Stimulated activated CD4-positive, alpha-beta T cell treated with anti-CD3 and anti-CD28 coated beads, TNF-alpha, amount 100 ng/mL, for 4 hours (primary cell): Measurements from ENCODE around the gene ORC2.
"Not testable (repeated sequence)": the region's sequence is repeated elsewhere in the genome, so short reads cannot be mapped to it uniquely, and the experiment has no call there.

Experiments
- DNase-seq, 3 experiments: peaks; one replicate each; pipeline ENCODE4 v3.0.0-alpha.2; 2020; ENCODE audit warnings: low read depth in 3 of 3

Gene ORC2

DNA sequence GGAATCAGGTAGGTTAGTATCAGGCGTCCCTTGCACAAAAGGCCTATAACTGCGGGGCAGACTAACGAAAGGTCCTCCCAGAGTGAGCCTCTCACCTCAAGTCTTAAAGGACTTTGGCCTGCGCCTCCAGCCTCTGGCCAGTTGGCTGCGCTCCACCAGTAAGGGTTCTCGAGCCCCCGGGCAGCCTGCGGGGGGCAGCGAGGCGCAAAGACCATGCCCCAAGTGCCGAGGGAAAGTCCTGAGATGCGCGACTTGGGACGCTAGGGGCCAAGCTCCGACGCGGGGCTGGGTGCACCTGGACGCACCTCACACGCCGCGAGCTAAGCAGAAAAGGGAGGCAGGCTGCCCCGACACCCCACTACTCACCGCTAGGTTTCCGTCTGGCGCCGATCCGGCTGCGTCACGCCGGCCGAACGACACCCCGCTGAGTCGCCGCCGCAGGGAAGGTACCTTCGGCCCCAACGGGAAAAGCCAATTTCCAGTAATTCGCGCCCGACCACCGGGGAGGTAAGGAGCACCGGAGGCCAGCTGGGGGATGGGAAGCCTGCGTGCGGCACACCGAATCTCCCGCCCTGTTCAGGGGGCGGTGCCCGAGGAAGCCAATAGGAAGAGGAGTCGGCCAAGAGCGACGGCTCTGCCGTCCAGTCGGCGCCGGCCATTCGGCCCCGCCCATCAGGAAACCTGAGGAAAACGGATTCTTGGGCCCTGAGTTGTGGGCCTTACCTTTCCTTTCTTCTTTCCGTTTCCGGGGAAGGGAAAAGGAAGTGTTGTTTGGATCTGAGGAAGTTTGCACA, at the start of gene ORC2:
TSS of gene ORC2 (minus strand) at position 537 of the 794 bp plus-strand sequence. CDS start 5,537 bp downstream, outside the sequence.
- DNase-seq, result peak; percentile 83 to 87 (median 86)

DNA sequence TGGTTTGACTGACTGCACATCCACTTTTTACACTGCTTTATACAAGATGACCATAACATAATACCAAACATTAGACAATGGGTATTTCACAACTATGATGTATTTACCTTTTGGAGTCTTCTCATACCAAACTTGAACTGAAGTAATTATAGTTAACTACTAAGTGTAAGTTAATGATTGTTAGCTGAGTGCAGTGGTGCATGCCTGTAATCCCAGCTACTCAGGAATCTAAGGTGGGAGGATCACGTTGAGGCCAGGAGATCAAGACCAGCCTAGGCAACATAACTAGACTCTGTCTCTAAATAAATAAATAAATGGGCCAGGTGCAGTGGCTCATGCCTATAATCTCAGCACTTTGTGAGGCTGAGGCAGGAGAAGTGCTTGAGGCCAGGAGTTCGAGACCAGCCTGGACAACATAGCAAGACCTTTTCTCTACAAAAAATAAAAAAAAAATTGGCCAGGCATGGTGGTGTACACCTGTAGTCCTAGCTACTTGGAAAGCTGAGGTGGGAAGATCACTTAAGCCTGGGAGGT, 44.9 kb upstream of the ORC2 start:
- no peak for DNase-seq

DNA sequence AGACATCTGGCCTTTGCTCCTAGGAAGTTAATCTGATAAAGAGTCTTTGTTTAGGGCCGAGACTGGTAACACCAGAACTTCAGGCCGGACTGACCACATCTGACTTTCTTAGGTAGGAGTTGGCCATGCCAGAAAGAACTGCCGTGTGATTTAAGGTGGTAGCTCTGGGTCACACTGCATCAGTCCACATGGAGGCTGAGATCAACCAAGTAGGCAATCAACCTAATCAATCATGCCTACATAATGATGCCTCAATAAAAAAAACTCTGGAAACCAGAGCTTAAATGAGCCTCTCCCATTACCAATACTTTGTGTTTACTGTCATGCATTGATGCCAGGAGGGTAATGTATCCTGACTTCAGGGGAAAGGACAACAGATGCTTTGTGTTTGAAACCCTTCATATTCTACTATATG, 44.1 kb upstream of the ORC2 start:
- DNase-seq, result no peak

DNA sequence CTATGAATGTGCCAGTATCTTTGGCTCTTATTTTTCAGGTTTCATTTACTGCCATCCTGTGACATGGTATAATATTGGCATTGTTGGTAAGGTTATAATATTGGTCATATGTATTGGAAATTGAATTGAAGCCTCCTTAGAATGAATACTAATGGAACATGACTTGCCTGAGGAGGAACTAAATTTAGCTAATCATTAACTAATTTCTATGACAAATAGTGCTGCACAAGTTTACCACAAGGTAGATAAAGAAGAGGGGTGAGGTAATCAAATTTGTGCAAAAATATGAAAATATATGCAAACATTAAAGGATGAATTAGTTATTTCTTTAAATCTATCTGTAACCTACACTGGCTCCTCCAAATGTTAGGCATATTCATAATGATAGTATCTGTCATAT, 43.2 kb upstream of the ORC2 start:
- DNase-seq, result no peak

DNA sequence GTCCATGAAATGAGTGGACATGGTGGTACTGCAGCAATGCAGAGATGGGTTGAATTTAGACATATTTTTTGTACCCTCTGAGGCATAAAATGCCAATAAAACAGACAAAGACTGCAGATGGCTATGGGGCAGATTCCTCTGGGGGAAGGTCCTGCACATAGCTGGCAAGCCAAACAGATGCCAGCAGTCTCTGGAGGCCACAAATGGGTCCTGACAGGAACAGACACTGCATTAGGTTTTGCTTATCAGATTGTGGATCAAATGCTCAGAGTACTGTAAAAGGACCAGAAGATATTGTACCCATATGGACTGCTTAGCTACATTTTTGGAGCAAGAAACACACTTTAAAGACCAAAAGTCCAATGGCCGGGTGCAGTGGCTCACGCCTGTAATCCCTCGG, 40.9 kb upstream of the ORC2 start:
- DNase-seq, result no peak

GRCh38 chr2:200993097-200993496, 29.6 kb upstream of the ORC2 start:
- no peak for DNase-seq

DNA sequence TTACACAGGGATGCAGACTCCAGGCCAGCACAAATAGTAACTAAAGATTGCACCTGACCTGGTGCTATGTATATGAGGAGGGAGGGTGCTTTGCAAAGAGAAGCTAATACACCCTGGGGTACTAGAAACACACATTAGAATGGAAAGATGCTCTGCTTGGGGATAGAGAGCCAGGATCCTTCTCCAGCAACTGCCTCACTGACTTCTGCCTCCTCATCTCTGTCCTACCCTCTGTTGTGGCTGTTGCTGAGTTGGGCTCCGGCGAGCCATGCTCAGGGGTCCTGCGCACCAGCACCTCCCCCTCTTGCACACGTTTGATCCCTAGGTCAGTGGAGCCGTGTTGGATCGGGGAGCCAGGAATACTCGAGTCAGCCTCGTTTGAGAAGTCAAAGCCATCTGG, 23.7 kb upstream of the ORC2 start:
- DNase-seq, result no peak

DNA sequence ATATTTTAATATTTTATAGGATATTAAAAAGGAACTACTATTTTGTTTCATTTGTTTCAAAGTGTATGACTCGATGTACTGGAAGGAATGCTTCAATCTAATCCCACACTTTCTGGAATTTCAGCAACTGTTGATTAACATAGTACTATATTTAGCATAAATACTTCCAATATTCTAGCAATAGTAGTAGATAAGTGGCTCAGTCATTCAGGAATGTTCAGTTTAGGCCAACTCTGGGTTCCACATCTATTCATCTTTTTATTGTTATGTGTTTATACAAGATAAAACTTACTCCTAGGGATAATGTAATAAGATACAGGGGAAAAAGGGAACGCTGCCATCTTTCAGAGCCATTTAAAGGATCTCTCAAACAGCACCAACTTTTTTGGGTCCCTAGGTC, 22.3 kb upstream of the ORC2 start:
- no peak for DNase-seq

DNA sequence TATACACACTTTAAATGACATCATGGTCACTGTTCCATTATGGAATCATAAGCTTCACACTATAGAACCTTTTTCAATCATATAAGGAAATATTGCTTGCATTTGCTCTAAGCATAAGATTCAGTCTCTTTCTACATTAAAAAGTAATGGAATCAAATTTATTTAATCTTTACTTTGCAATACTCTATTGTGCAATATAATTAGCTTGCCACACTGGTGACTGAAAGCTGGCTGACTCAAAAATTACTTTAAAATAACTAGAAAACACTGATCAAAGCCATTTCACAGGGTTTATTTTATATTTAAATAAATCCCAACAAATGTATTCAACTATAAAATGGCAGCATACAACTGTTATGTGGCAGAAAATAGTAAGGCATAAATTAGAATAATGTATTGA, 13.2 kb upstream of the ORC2 start:
- DNase-seq, result no peak

DNA sequence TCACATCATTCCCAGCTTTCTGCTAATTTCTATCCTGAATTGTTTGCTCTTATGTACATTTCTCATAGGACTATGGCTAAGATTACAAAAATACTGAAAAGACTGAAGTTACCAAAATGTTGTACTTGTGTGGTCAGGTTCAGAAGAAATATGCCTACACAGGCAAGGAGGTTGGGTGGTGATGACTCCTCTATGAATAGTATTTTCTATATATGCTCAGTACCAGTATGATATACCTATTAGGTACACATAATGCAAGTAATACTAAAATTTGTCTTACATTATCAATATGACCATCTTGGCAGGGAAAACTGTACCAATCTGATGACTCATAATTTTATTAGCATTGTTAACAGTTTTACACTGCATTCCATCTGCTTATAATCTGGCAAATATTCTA, 12.2 kb upstream of the ORC2 start:
- DNase-seq, result no peak

- DNase-seq, result not testable (repeated sequence)
Observed at GRCh38 chr2:200970057-200970456, 6.6 kb upstream of the ORC2 start.

DNA sequence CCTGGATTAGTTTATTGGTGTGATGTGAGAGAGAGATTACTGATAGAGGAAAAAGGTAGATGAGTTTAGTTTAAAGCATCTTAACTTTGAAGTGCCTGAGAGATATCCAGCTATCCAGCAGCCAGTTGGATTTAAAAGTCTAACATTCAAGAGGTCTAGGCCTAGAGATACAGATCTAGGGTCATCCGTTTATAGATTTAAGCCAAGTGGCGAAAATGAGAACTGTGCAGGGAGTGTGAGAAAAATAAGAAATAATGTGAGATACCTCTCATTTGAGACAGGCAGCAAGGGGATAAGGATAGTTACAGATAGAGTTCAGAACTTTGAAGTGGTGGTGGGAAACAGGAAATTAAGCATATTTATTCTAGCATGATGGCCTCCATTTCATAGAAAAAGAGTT, 5.3 kb upstream of the ORC2 start:
- no peak for DNase-seq

GRCh38 chr2:200968162-200968561, 4.7 kb upstream of the ORC2 start:
- no peak for DNase-seq

DNA sequence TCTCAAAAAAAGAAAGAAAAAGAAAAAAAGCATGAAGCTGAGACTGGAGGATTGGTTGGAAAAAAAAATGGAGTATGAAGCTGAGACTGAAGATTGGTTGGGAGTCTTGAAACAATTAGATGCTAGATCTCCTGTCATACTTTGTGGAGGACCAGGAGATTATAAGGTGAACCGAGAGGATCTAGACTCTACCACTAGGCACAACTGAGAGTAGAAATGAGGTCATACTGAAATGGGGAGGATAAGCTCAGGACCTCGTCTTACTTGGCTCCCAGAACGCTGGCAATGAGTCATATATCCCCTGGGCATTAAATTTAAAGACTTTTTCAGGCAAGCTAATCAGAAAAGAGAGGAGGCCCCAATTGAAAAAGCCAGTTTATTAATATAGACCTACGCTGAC, 3.3 kb upstream of the ORC2 start:
- DNase-seq, result no peak

DNA sequence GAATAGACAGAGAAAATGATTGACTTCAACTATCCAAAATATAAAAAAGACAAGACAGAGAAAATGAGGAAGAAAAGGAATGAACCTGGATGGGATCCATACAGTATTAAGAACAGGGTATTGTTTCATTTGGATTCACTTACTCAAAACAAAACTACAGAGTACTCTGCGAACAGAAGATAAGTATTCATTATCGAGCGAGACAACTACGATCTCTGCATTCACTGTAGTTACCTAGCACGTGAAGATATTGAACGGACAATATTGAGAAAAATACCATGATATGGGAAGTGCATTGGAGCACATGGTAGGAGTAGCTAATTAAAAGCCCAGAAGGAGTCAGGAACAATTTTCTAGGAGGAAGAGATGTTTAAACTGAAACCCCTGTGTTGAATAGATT, 1.0 kb upstream of the ORC2 start:
- no peak for DNase-seq

GRCh38 chr2:200963918-200964252, 425 bp upstream of the ORC2 start:
- not testable (repeated sequence) for DNase-seq

- no peak for DNase-seq
Observed at GRCh38 chr2:200962811-200963123, 693 bp downstream of the ORC2 start.

- no peak for DNase-seq
Observed at GRCh38 chr2:200961674-200962073, 1.8 kb downstream of the ORC2 start.

- no peak for DNase-seq
Observed at GRCh38 chr2:200950378-200950777, 13.1 kb downstream of the ORC2 start.

DNA sequence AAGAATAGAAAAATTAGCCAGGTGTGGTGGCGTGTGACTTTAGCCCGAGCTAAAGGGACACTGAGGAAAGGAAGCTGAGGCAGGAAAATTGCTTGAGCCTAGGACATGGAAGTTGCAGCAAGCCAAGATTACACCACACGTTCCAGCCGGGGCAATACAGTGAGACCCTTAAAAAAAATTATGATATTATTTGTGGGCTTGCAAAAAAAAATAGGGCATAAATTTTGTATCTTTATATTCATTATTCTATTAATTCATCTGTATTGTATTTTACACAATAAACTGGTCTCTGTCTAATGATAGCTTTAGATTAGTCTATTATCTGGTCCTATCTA, 18.1 kb downstream of the ORC2 start:
- no peak for DNase-seq

GRCh38 chr2:200944467-200945394, 18.7 kb downstream of the ORC2 start:
- no peak for DNase-seq

- DNase-seq, result no peak
Observed at GRCh38 chr2:200943527-200944105, 19.8 kb downstream of the ORC2 start.

DNA sequence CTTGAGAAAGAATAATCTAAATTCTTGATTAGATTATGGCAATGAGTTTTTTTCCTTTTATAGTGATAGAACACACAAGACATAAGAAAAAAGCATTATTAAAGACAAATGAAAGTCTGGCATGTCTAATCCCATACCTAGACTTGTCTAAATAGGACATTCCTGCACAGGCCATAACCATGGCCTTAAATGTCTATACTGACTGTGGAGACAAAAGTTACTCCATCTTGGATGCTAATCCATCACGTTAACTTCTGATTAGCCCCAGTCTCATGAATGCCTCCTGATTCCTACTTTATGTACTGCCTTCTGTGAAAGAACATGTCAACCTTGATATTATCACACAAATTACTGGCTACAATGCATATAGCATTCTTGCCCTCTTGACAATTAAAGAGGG, 23.6 kb downstream of the ORC2 start:
- no peak for DNase-seq
